ENCODE results near the gene SPIRE1.

GRCh38 chr18:12552879-12553242 lies 105.0 kb downstream of the SPIRE1 start:
- TF ChIP-seq CTCF (IDR thresholded peaks at IDR 0.05) (no peak), EP300 (IDR thresholded peaks at IDR 0.05) (no peak)

Data from tibial nerve (tissue), 4 donors.